WTC11 (cell line): Measurements from ENCODE around the gene REEP3. TPM values are rescaled to one million over a fixed set of nuclear protein-coding genes. Genes with fewer than 3 reads are reported as not detected.

Source experiments
- ATAC-seq: fragments of 200-7000 bp; cut with Tn5 transposase; 2 replicates; pipeline ENCODE4 v1.10.0; 2021; ENCODE audit warnings: mild to moderate bottlenecking, moderate library complexity
- CTCF ChIA-PET: fragments of 300-600 bp; sonication (Branson Sonifier 250); formaldehyde crosslinking; loops from one replicate; lab custom pipeline; 2021; ENCODE audit warnings: antibody characterized with exemption; lab: Charles Lee
- POLR2A ChIA-PET: fragments of 350-600 bp; sonication (Branson Sonifier 250); formaldehyde crosslinking; loops from one replicate; lab custom pipeline; 2021; ENCODE audit warnings: antibody characterized with exemption; lab: Charles Lee
- DNase-seq: peaks from one replicate; pipeline ENCODE4 v3.0.0; 2021; ENCODE audit warnings: low spot score
- H3K27ac Mint-ChIP-seq: 2 replicates; pipeline ENCODE4 v1.8.0; 2021; ENCODE audit warnings: mixed read lengths
- H3K27me3 Mint-ChIP-seq: 2 replicates; pipeline ENCODE4 v1.8.0; 2021; ENCODE audit warnings: low read depth, mild to moderate bottlenecking, moderate library complexity, mixed read lengths
- H3K36me3 Mint-ChIP-seq: 2 replicates; pipeline ENCODE4 v1.8.0; 2021; ENCODE audit warnings: mixed read lengths
- H3K4me1 Mint-ChIP-seq: 2 replicates; pipeline ENCODE4 v1.8.0; 2022; ENCODE audit warnings: mixed read lengths
- H3K4me3 Mint-ChIP-seq: 2 replicates; pipeline ENCODE4 v1.8.0; 2021; ENCODE audit warnings: mild to moderate bottlenecking, moderate library complexity, mixed read lengths
- H3K9me3 Mint-ChIP-seq: 2 replicates; pipeline ENCODE4 v1.8.0; 2021; ENCODE audit warnings: mixed read lengths
- ATF2 ChIP-seq: sonication (generic); formaldehyde crosslinking; IDR thresholded peaks from 2 replicates; pipeline ENCODE4 v1.8.1; 2022; ENCODE audit warnings: low read depth, missing genetic modification reagents, borderline replicate concordance
- FOXK1 ChIP-seq: sonication (generic); formaldehyde crosslinking; IDR thresholded peaks from 2 replicates; pipeline ENCODE4 v1.8.0; 2022; ENCODE audit warnings: mild to moderate bottlenecking, moderate library complexity, missing genetic modification reagents
- FOXP1 ChIP-seq: sonication (generic); formaldehyde crosslinking; IDR thresholded peaks from 2 replicates; pipeline ENCODE4 v1.8.0; 2022; ENCODE audit warnings: missing genetic modification reagents, mild to moderate bottlenecking, moderate library complexity, borderline replicate concordance
- HMGA2 ChIP-seq: fragments of 250-450 bp; sonication (Bioruptor Pico); IDR thresholded peaks from 2 replicates; pipeline ENCODE4 v1.4.0; 2021; ENCODE audit warnings: mild to moderate bottlenecking, moderate library complexity
- IRF2 ChIP-seq: sonication (generic); formaldehyde crosslinking; IDR thresholded peaks from 2 replicates; pipeline ENCODE4 v1.8.0; 2022; ENCODE audit warnings: low read depth, missing genetic modification reagents, borderline replicate concordance
- JAZF1 ChIP-seq: fragments of 250-450 bp; sonication (Bioruptor Pico); IDR thresholded peaks from 2 replicates; pipeline ENCODE4 v1.9.0; 2021; ENCODE audit warnings: moderate library complexity, mild to moderate bottlenecking, inconsistent platforms
- MLX ChIP-seq: sonication (generic); formaldehyde crosslinking; IDR thresholded peaks from 2 replicates; pipeline ENCODE4 v1.8.1; 2023; ENCODE audit warnings: mild to moderate bottlenecking, missing genetic modification reagents, moderate library complexity
- NFATC4 ChIP-seq: fragments of 250-450 bp; sonication (Bioruptor Pico); IDR thresholded peaks from 2 replicates; pipeline ENCODE4 v1.9.0; 2021; ENCODE audit warnings: mild to moderate bottlenecking
- SMAD4 ChIP-seq: sonication (generic); formaldehyde crosslinking; IDR thresholded peaks from 2 replicates; pipeline ENCODE4 v1.8.0; 2022; ENCODE audit warnings: mild to moderate bottlenecking, missing genetic modification reagents
- SP1 ChIP-seq: sonication (generic); formaldehyde crosslinking; conservative IDR thresholded peaks from 2 replicates; pipeline ENCODE4 v1.8.1; 2022; ENCODE audit warnings: missing genetic modification reagents
- TEAD1 ChIP-seq: sonication (generic); formaldehyde crosslinking; IDR thresholded peaks from 2 replicates; pipeline ENCODE4 v1.8.0; 2022; ENCODE audit warnings: mild to moderate bottlenecking, missing genetic modification reagents
- ZBTB21 ChIP-seq: sonication (generic); formaldehyde crosslinking; IDR thresholded peaks from 2 replicates; pipeline ENCODE4 v1.8.1; 2023; ENCODE audit warnings: mild to moderate bottlenecking, missing genetic modification reagents, borderline replicate concordance
- total RNA-seq: library from RNA; stranded (reverse); gene quantifications from 3 replicates; pipeline ENCODE4 v1.2.3, GENCODE V29; 2021
- TF ChIP-seq, protein P1 (sequence below): sonication (generic); formaldehyde crosslinking; IDR thresholded peaks from 2 replicates; pipeline ENCODE4 v1.8.0; 2022; ENCODE audit warnings: mild to moderate bottlenecking, missing genetic modification reagents
- TF ChIP-seq, protein P2 (sequence below): fragments of 250-450 bp; sonication (Bioruptor Pico); conservative IDR thresholded peaks from 2 replicates; pipeline ENCODE4 v1.9.0; 2021; ENCODE audit warnings: mild to moderate bottlenecking
- TF ChIP-seq, protein P3 (sequence below): sonication (generic); formaldehyde crosslinking; IDR thresholded peaks from 2 replicates; pipeline ENCODE4 v1.8.0; 2022; ENCODE audit warnings: missing genetic modification reagents

REEP3 gene
- total RNA-seq, 1 experiment from 2014 or later = 18.5 TPM

DNA sequence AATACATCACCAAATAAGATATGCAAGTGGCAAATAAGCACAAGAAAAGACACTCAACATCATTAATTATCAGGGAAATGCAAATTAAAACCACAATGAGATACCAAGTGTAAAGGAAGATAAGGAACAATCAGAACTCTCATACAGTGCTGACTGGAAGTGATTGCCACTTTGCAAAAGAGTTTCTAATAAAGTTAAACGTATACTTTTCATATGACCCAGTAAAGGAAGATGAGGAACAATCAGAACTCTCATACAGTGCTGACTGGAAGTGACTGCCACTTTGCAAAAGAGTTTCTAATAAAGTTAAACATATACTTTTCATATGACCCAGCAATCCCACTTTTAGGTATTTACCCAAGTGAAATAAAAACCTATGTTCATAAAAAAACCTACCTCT lies 43.3 kb upstream of the REEP3 start:
- ChIA-PET CTCF (interaction anchor here (1.1 to 1.3 kb wide), 2 partner anchors 151 to 242 kb away, joined by 5 to 6 read pairs; no protein-coding TSS in a partner anchor), POLR2A (no interaction called here)
- H3K9me3 Mint-ChIP-seq = no peaks in the 10 kb centered on the region
- H3K4me1 Mint-ChIP-seq = peaks cover 39% of the 10 kb centered on the region
- ATAC-seq = no peak
- H3K27ac Mint-ChIP-seq = peak overlapping the region; percentile 66
- no peak for DNase-seq
- H3K36me3 Mint-ChIP-seq = no peaks in the 10 kb centered on the region
- TF ChIP-seq HMGA2 (no peak), SP1 (CRISPR knock-in tag) (no peak), NFATC4 (no peak), ATF2 (CRISPR knock-in tag) (no peak)
- no peaks in the 10 kb centered on the region for H3K27me3 Mint-ChIP-seq
- H3K4me3 Mint-ChIP-seq = peak overlapping the region; percentile 10; the same call in 1 of the 2 replicates

- ChIA-PET POLR2A (no interaction called here), CTCF (interaction anchor here (0.6 to 1.3 kb wide), 3 partner anchors 151 to 336 kb away, joined by 3 to 6 read pairs (median 5); no protein-coding TSS in a partner anchor)
- Mint-ChIP-seq H3K9me3 (no peaks in the 10 kb centered on the region), H3K27ac (peak overlapping the region; percentile 66), H3K36me3 (no peaks in the 10 kb centered on the region), H3K4me3 (0 out of 2 replicates have a peak overlapping the region, but pooled peaks have one; percentile 10), H3K4me1 (peaks cover 41% of the 10 kb centered on the region), H3K27me3 (no peaks in the 10 kb centered on the region)
- peak; percentile 51 for DNase-seq
- peak; percentile 99 for ATAC-seq
- TF ChIP-seq ZBTB21 (CRISPR knock-in tag) (no peak), FOXK1 (CRISPR knock-in tag) (0 out of 2 replicates have a peak, but pooled peaks have one; percentile 15), TEAD1 (CRISPR knock-in tag) (0 out of 2 replicates have a peak, but pooled peaks have one; percentile 19)
Observed at GRCh38 chr10:63478564-63478963, 42.6 kb upstream of the REEP3 start.

- TF ChIP-seq MLX (CRISPR knock-in tag) (no peak), IRF2 (CRISPR knock-in tag) (no peak), FOXP1 (CRISPR knock-in tag) (no peak), SMAD4 (no peak), JAZF1 (no peak)
- TF ChIP-seq, protein P1, sequence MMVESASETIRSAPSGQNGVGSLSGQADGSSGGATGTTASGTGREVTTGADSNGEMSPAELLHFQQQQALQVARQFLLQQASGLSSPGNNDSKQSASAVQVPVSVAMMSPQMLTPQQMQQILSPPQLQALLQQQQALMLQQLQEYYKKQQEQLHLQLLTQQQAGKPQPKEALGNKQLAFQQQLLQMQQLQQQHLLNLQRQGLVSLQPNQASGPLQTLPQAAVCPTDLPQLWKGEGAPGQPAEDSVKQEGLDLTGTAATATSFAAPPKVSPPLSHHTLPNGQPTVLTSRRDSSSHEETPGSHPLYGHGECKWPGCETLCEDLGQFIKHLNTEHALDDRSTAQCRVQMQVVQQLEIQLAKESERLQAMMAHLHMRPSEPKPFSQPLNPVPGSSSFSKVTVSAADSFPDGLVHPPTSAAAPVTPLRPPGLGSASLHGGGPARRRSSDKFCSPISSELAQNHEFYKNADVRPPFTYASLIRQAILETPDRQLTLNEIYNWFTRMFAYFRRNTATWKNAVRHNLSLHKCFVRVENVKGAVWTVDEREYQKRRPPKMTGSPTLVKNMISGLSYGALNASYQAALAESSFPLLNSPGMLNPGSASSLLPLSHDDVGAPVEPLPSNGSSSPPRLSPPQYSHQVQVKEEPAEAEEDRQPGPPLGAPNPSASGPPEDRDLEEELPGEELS (CRISPR knock-in tag) = no peak
- TF ChIP-seq, protein P2, sequence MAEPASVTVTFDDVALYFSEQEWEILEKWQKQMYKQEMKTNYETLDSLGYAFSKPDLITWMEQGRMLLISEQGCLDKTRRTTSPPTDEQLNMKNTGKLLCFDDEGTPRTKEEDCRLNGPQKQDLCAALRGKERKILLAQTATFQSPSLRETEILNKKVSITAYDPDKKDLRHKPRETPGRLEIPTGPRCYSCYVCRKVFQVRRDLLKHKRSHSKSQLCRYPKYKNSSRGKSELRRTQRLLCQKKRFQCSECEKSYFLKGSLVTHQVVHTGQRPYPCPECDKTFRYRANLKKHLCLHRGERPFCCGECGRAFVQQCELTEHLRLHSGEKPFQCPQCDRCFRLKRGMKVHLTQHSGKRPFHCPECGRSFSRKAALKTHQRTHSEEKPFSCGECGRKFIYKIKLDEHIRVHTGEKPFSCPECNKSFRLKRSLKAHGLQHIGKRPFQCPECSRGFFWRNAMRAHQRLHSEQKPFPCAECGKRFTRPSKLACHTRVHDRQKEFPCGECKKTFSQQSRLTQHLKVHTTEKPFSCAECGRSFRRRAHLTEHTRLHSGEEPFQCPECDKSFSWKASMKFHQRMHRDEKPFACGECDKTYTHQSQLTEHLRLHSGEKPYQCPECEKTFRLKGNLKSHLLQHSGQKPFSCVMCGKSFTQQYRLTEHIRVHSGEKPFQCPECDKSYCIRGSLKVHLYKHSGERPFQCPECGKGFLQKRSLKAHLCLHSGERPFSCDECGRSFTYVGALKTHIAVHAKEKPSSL (CRISPR knock-in tag) = no peak
- TF ChIP-seq, protein P3, sequence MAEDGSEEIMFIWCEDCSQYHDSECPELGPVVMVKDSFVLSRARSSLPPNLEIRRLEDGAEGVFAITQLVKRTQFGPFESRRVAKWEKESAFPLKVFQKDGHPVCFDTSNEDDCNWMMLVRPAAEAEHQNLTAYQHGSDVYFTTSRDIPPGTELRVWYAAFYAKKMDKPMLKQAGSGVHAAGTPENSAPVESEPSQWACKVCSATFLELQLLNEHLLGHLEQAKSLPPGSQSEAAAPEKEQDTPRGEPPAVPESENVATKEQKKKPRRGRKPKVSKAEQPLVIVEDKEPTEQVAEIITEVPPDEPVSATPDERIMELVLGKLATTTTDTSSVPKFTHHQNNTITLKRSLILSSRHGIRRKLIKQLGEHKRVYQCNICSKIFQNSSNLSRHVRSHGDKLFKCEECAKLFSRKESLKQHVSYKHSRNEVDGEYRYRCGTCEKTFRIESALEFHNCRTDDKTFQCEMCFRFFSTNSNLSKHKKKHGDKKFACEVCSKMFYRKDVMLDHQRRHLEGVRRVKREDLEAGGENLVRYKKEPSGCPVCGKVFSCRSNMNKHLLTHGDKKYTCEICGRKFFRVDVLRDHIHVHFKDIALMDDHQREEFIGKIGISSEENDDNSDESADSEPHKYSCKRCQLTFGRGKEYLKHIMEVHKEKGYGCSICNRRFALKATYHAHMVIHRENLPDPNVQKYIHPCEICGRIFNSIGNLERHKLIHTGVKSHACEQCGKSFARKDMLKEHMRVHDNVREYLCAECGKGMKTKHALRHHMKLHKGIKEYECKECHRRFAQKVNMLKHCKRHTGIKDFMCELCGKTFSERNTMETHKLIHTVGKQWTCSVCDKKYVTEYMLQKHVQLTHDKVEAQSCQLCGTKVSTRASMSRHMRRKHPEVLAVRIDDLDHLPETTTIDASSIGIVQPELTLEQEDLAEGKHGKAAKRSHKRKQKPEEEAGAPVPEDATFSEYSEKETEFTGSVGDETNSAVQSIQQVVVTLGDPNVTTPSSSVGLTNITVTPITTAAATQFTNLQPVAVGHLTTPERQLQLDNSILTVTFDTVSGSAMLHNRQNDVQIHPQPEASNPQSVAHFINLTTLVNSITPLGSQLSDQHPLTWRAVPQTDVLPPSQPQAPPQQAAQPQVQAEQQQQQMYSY (CRISPR knock-in tag) = no peak
- ATAC-seq (no peak), DNase-seq (no peak)
- Mint-ChIP-seq H3K36me3 (no peaks in the 10 kb centered on the region), H3K27me3 (no peaks in the 10 kb centered on the region), H3K27ac (no peak overlapping the region), H3K9me3 (no peaks in the 10 kb centered on the region), H3K4me1 (peaks cover 40% of the 10 kb centered on the region), H3K4me3 (no peak overlapping the region)
- CTCF ChIA-PET = no interaction called here
- POLR2A ChIA-PET = no interaction called here
Observed at GRCh38 chr10:63480237-63480636, 41.0 kb upstream of the REEP3 start.
